ENCODE results near the gene ADTRP.
"Not testable (repeated sequence)": the region's sequence is repeated elsewhere in the genome, so short reads cannot be mapped to it uniquely, and the experiment has no call there.

Gene ADTRP

GRCh38 chr6:11803591-11803971, 25.0 kb upstream of the ADTRP start:
- no peak for DNase-seq

- DNase-seq: no peak
Observed at GRCh38 chr6:11802886-11803590, 24.4 kb upstream of the ADTRP start.

- DNase-seq: not testable (repeated sequence)
Observed at GRCh38 chr6:11800531-11800930, 21.9 kb upstream of the ADTRP start.

- DNase-seq: no peak
Observed at GRCh38 chr6:11798538-11798937, 19.9 kb upstream of the ADTRP start.

GRCh38 chr6:11798096-11798495, 19.5 kb upstream of the ADTRP start:
- DNase-seq: no peak

- DNase-seq: no peak
Observed at GRCh38 chr6:11796829-11797228, 18.2 kb upstream of the ADTRP start.

- no peak for DNase-seq
Observed at GRCh38 chr6:11795403-11795802, 16.8 kb upstream of the ADTRP start.

- no peak for DNase-seq
Observed at GRCh38 chr6:11793277-11793676, 14.7 kb upstream of the ADTRP start.

- no peak for DNase-seq
Observed at GRCh38 chr6:11791354-11792107, 12.9 kb upstream of the ADTRP start.

- no peak for DNase-seq
Observed at GRCh38 chr6:11789744-11790143, 11.1 kb upstream of the ADTRP start.

GRCh38 chr6:11788043-11788442, 9.4 kb upstream of the ADTRP start:
- no peak for DNase-seq

GRCh38 chr6:11785774-11786579, 7.4 kb upstream of the ADTRP start:
- no peak for DNase-seq

GRCh38 chr6:11785415-11785773, 6.8 kb upstream of the ADTRP start:
- no peak for DNase-seq

GRCh38 chr6:11784341-11784740, 5.7 kb upstream of the ADTRP start:
- DNase-seq: no peak

- DNase-seq: no peak
Observed at GRCh38 chr6:11783524-11784064, 5.0 kb upstream of the ADTRP start.

- no peak for DNase-seq
Observed at GRCh38 chr6:11782524-11782923, 3.9 kb upstream of the ADTRP start.

- no peak for DNase-seq
Observed at GRCh38 chr6:11780097-11780428, 1.5 kb upstream of the ADTRP start.

GRCh38 chr6:11779329-11780096, 910 bp upstream of the ADTRP start:
- peak in 1 of 14 donors; percentile 32 for DNase-seq

- DNase-seq: no peak
Observed at GRCh38 chr6:11778036-11778435, 567 bp downstream of the ADTRP start.

GRCh38 chr6:11775791-11776409, 2.7 kb downstream of the ADTRP start:
- DNase-seq: no peak

- DNase-seq: no peak
Observed at GRCh38 chr6:11774426-11774825, 4.2 kb downstream of the ADTRP start.

- no peak for DNase-seq
Observed at GRCh38 chr6:11773581-11773980, 5.0 kb downstream of the ADTRP start.

Data from C1 segment of cervical spinal cord (tissue), 14 donors.